Naive thymus-derived CD8-positive, alpha-beta T cell (primary cell): ENCODE measurements around the gene GAPVD1. TPM values are rescaled to one million over a fixed set of nuclear protein-coding genes. Genes with fewer than 3 reads are reported as not detected.
"Not testable (repeated sequence)": the region's sequence is repeated elsewhere in the genome, so short reads cannot be mapped to it uniquely, and the experiment has no call there.

Experiments used
- ATAC-seq, 2 donors: fragments of 150-1000 bp; cut with Tn5 transposase in 1 of 2; sonication (Bioruptor Pico), chemical (Tn5 transposase) in 1 of 2; 1 replicate in 1 of 2; 2 replicates in 1 of 2; pipeline ENCODE4 v1.10.0; 2021; ENCODE audit warnings: mild to moderate bottlenecking in 2 of 2, moderate library complexity in 2 of 2
- POLR2A ChIA-PET: fragments of 350-600 bp; sonication (Branson Sonifier 250); formaldehyde crosslinking; loops from one replicate; lab custom pipeline; 2021; ENCODE audit warnings: antibody characterized with exemption; lab: Charles Lee
- DNase-seq, 10 donors: peaks; one replicate each; pipeline versions ENCODE4 v3.0.0 to v3.0.0-alpha.2; 2020 to 2022
- H3K27ac Mint-ChIP-seq, 10 donors: one replicate each; pipeline ENCODE4 v1.8.0; 2020 to 2022; ENCODE audit warnings: mild to moderate bottlenecking in 10 of 10, mixed read lengths in 10 of 10, moderate library complexity in 4 of 10, inconsistent platforms in 1 of 10
- H3K27me3 Mint-ChIP-seq, 5 donors: one replicate each; pipeline ENCODE4 v1.8.0; 2021 to 2022; ENCODE audit warnings: mixed read lengths in 5 of 5
- H3K36me3 Mint-ChIP-seq, 3 donors: one replicate each; pipeline ENCODE4 v1.8.0; 2020 to 2022; ENCODE audit warnings: mixed read lengths in 3 of 3, mild to moderate bottlenecking in 2 of 3, inconsistent platforms in 1 of 3
- H3K4me1 Mint-ChIP-seq, 4 donors: one replicate each; pipeline ENCODE4 v1.8.0; 2021 to 2022; ENCODE audit warnings: mixed read lengths in 4 of 4
- H3K4me3 Mint-ChIP-seq, 10 donors: one replicate each; pipeline ENCODE4 v1.8.0; 2020 to 2022; ENCODE audit warnings: mild to moderate bottlenecking in 10 of 10, mixed read lengths in 10 of 10, moderate library complexity in 6 of 10, inconsistent platforms in 1 of 10
- H3K9me3 Mint-ChIP-seq, 9 donors: one replicate each; pipeline ENCODE4 v1.8.0; 2020 to 2022; ENCODE audit warnings: mixed read lengths in 9 of 9, mild to moderate bottlenecking in 3 of 9, inconsistent platforms in 1 of 9, moderate library complexity in 1 of 9
- polyA plus RNA-seq, 3 donors: library from polyadenylated mRNA; unstranded; fragments of 300-500 nt; fragmentation: Illumina TruSeq; gene quantifications; one replicate each; pipeline ENCODE4 v1.2.3, GENCODE V29; 2021
- total RNA-seq, 8 experiments: library from RNA in 2 of 8; stranded (reverse) in 2 of 8; gene quantifications; one replicate each; pipeline ENCODE4 v1.2.3 and lab custom pipeline; 2021 to 2026

GAPVD1 gene
- total and polyA plus RNA-seq, 5 experiments from 2014 or later = 43.7 to 77.6 (median 50.7) TPM

- Mint-ChIP-seq H3K27ac (no peak overlapping the region), H3K9me3 (no peaks in the 10 kb centered on the region), H3K4me3 (no peak overlapping the region), H3K4me1 (peaks cover 11 to 43% (median 24%) of the 10 kb centered on the region in 4 donors), H3K36me3 (peaks cover 0 to 41% (median 6%) of the 10 kb centered on the region in 3 donors), H3K27me3 (no peaks in the 10 kb centered on the region)
- POLR2A ChIA-PET = interaction anchor here (0.5 kb wide), 1 partner anchor 9 kb away, joined by 5 read pairs; no protein-coding TSS in a partner anchor
- ATAC-seq (no peak), DNase-seq (no peak)
Observed at GRCh38 chr9:125277411-125277810, 15.8 kb downstream of the GAPVD1 start.

GRCh38 chr9:125280945-125281344, 19.3 kb downstream of the GAPVD1 start:
- H3K27me3 Mint-ChIP-seq = no peaks in the 10 kb centered on the region
- ATAC-seq = no peak
- peaks cover 5 to 36% (median 14%) of the 10 kb centered on the region in 4 donors for H3K4me1 Mint-ChIP-seq
- peaks cover 0 to 33% (median 7%) of the 10 kb centered on the region in 3 donors for H3K36me3 Mint-ChIP-seq
- no peak overlapping the region for H3K27ac Mint-ChIP-seq
- POLR2A ChIA-PET = no interaction called here
- no peak for DNase-seq
- H3K9me3 Mint-ChIP-seq = no peaks in the 10 kb centered on the region
- H3K4me3 Mint-ChIP-seq = no peak overlapping the region

GRCh38 chr9:125284855-125285254, 23.2 kb downstream of the GAPVD1 start:
- no peak for DNase-seq
- POLR2A ChIA-PET = no interaction called here
- peak overlapping the region in 2 of 10 donors; percentile 13 to 51 for H3K27ac Mint-ChIP-seq

GRCh38 chr9:125286935-125287433, 25.4 kb downstream of the GAPVD1 start:
- POLR2A ChIA-PET, H3K9me3 Mint-ChIP-seq, ATAC-seq, H3K4me3 Mint-ChIP-seq, H3K27me3 Mint-ChIP-seq, H3K36me3 Mint-ChIP-seq, DNase-seq: not testable (repeated sequence)
- peak overlapping the region in 1 of 10 donors; percentile 53 for H3K27ac Mint-ChIP-seq
- H3K4me1 Mint-ChIP-seq = peaks cover 0 to 24% (median 12%) of the 10 kb centered on the region in 4 donors

More at GRCh38 chr9:125284855-125285254, 23.2 kb downstream of the GAPVD1 start:
- Mint-ChIP-seq H3K27me3 (no peaks in the 10 kb centered on the region), H3K4me3 (no peak overlapping the region), H3K9me3 (no peaks in the 10 kb centered on the region), H3K4me1 (peaks cover 0 to 27% (median 12%) of the 10 kb centered on the region in 4 donors), H3K36me3 (peaks cover 0 to 11% (median 4%) of the 10 kb centered on the region in 3 donors)
- no peak for ATAC-seq

- Mint-ChIP-seq H3K9me3 (no peaks in the 10 kb centered on the region), H3K27ac (no peak overlapping the region), H3K27me3 (no peaks in the 10 kb centered on the region), H3K4me3 (no peak overlapping the region), H3K36me3 (peaks cover 0 to 12% (median 0%) of the 10 kb centered on the region in 3 donors), H3K4me1 (peaks cover 4 to 20% (median 14%) of the 10 kb centered on the region in 4 donors)
- DNase-seq (no peak), ATAC-seq (no peak)
- POLR2A ChIA-PET = interaction anchor here (0.7 to 1.1 kb wide), 2 partner anchors 13 to 75 kb away, joined by 3 to 4 read pairs; no protein-coding TSS in a partner anchor
Observed at GRCh38 chr9:125293134-125293533, 31.5 kb downstream of the GAPVD1 start.

GRCh38 chr9:125295657-125296056, 34.0 kb downstream of the GAPVD1 start:
- Mint-ChIP-seq H3K4me3 (no peak overlapping the region), H3K36me3 (peaks cover 0 to 28% (median 3%) of the 10 kb centered on the region in 3 donors), H3K27me3 (no peaks in the 10 kb centered on the region), H3K27ac (peak overlapping the region in 2 of 10 donors; percentile 42 to 47), H3K9me3 (no peaks in the 10 kb centered on the region), H3K4me1 (peaks cover 4 to 23% (median 16%) of the 10 kb centered on the region in 4 donors)
- DNase-seq = no peak
- no peak for ATAC-seq
- POLR2A ChIA-PET = no interaction called here

GRCh38 chr9:125296843-125297372, 35.3 kb downstream of the GAPVD1 start:
- POLR2A ChIA-PET = no interaction called here
- Mint-ChIP-seq H3K4me1 (peaks cover 4 to 23% (median 16%) of the 10 kb centered on the region in 4 donors), H3K36me3 (peaks cover 0 to 39% (median 3%) of the 10 kb centered on the region in 3 donors), H3K4me3 (no peak overlapping the region), H3K9me3 (no peaks in the 10 kb centered on the region), H3K27me3 (no peaks in the 10 kb centered on the region), H3K27ac (peak overlapping the region in 5 of 10 donors; percentile 4 to 79 (median 38))
- no peak for ATAC-seq
- DNase-seq = no peak

- DNase-seq = peak in 2 of 10 donors; percentile 17 to 19
- no peaks in the 10 kb centered on the region for H3K27me3 Mint-ChIP-seq
- H3K4me3 Mint-ChIP-seq = no peak overlapping the region
- peaks cover 4 to 27% (median 16%) of the 10 kb centered on the region in 4 donors for H3K4me1 Mint-ChIP-seq
- peak overlapping the region in 7 of 10 donors; percentile 3 to 70 (median 29) for H3K27ac Mint-ChIP-seq
- POLR2A ChIA-PET = no interaction called here
- ATAC-seq = peak in 1 of 2 donors; percentile 37
- peaks cover 0 to 49% (median 12%) of the 10 kb centered on the region in 3 donors for H3K36me3 Mint-ChIP-seq
- no peaks in the 10 kb centered on the region for H3K9me3 Mint-ChIP-seq
Observed at GRCh38 chr9:125297917-125298316, 36.3 kb downstream of the GAPVD1 start.

- ATAC-seq (no peak), DNase-seq (no peak)
- Mint-ChIP-seq H3K4me1 (peaks cover 4 to 17% (median 9%) of the 10 kb centered on the region in 4 donors), H3K9me3 (no peaks in the 10 kb centered on the region), H3K4me3 (no peak overlapping the region), H3K27ac (peak overlapping the region in 1 of 10 donors; percentile 22), H3K27me3 (no peaks in the 10 kb centered on the region), H3K36me3 (peaks cover under 1 to 68% (median 12%) of the 10 kb centered on the region in 3 donors)
- POLR2A ChIA-PET = no interaction called here
Observed at GRCh38 chr9:125302241-125302640, 40.6 kb downstream of the GAPVD1 start.

GRCh38 chr9:125304273-125304672, 42.6 kb downstream of the GAPVD1 start:
- Mint-ChIP-seq H3K36me3 (peaks cover 10 to 77% (median 21%) of the 10 kb centered on the region in 3 donors), H3K27ac (peak overlapping the region in 3 of 10 donors; percentile 5 to 49 (median 24)), H3K27me3 (no peaks in the 10 kb centered on the region), H3K4me3 (no peak overlapping the region), H3K9me3 (no peaks in the 10 kb centered on the region), H3K4me1 (peaks cover 0 to 8% (median 0%) of the 10 kb centered on the region in 4 donors)
- ATAC-seq = no peak
- no peak for DNase-seq
- POLR2A ChIA-PET = interaction anchor here (0.5 to 0.8 kb wide), 2 partner anchors 63 to 663 kb away, joined by 3 to 4 read pairs; partner anchors contain the start of gene HSPA5

GRCh38 chr9:125312411-125312810, 50.8 kb downstream of the GAPVD1 start:
- peaks cover 29 to 90% (median 62%) of the 10 kb centered on the region in 3 donors for H3K36me3 Mint-ChIP-seq
- no peak overlapping the region for H3K4me3 Mint-ChIP-seq
- H3K9me3 Mint-ChIP-seq = peaks cover 0 to 8% (median 2%) of the 10 kb centered on the region in 9 donors
- H3K27me3 Mint-ChIP-seq = no peaks in the 10 kb centered on the region
- no peak for ATAC-seq
- peaks cover 0 to 4% (median 0%) of the 10 kb centered on the region in 4 donors for H3K4me1 Mint-ChIP-seq
- peak overlapping the region in 3 of 10 donors; percentile 40 to 51 (median 47) for H3K27ac Mint-ChIP-seq
- no peak for DNase-seq
- POLR2A ChIA-PET = no interaction called here

GRCh38 chr9:125316359-125316758, 54.7 kb downstream of the GAPVD1 start:
- H3K4me1 Mint-ChIP-seq, ATAC-seq, POLR2A ChIA-PET, H3K27me3 Mint-ChIP-seq, H3K4me3 Mint-ChIP-seq, H3K27ac Mint-ChIP-seq, DNase-seq: not testable (repeated sequence)
- Mint-ChIP-seq H3K9me3 (peaks cover 0 to 19% (median 6%) of the 10 kb centered on the region in 9 donors), H3K36me3 (peaks cover 27 to 85% (median 71%) of the 10 kb centered on the region in 3 donors)

- DNase-seq (no peak), ATAC-seq (no peak)
- H3K36me3 Mint-ChIP-seq = peaks cover 22 to 84% (median 68%) of the 10 kb centered on the region in 3 donors
- POLR2A ChIA-PET = no interaction called here
- peaks cover 0 to 19% (median 6%) of the 10 kb centered on the region in 9 donors for H3K9me3 Mint-ChIP-seq
- peaks cover 0 to 4% (median 0%) of the 10 kb centered on the region in 4 donors for H3K4me1 Mint-ChIP-seq
- no peak overlapping the region for H3K4me3 Mint-ChIP-seq
- H3K27ac Mint-ChIP-seq = no peak overlapping the region
- no peaks in the 10 kb centered on the region for H3K27me3 Mint-ChIP-seq
Observed at GRCh38 chr9:125317704-125318103, 56.1 kb downstream of the GAPVD1 start.
